ENCODE results near the gene MYOCOS. TPM values are rescaled to one million over a fixed set of nuclear protein-coding genes. Genes with fewer than 3 reads are reported as not detected.

MYOCOS gene
- total and polyA plus RNA-seq, 2 donors (not counting 3 experiments of a cell fraction or from before 2014, with no cell fraction given): not detected

- no peak for TF ChIP-seq JUN (IDR thresholded peaks at IDR 0.05; ENCODE audit: borderline replicate concordance, insufficient read depth, insufficient read length, low read depth)
- no peak for TF ChIP-seq EZH2 (IDR thresholded peaks at IDR 0.05; ENCODE audit: borderline replicate concordance, low read depth, low read length, severe bottlenecking)
- no peak for TF ChIP-seq CTCF (IDR thresholded peaks at IDR 0.05; ENCODE audit: extremely low read depth in 1 of 2, insufficient read depth in 1 of 2, low read depth in 1 of 2, low read length in 2 of 2)
- TF ChIP-seq FOS (IDR thresholded peaks at IDR 0.05; ENCODE audit: borderline replicate concordance, insufficient read depth, low read length): no peak
- no peak for TF ChIP-seq MAX (IDR thresholded peaks at IDR 0.05; ENCODE audit: insufficient read depth, insufficient read length)
- no peak for TF ChIP-seq POLR2A (IDR thresholded peaks at IDR 0.05; ENCODE audit: low read depth, low read length)
- TF ChIP-seq GATA2 (IDR thresholded peaks at IDR 0.05; ENCODE audit: insufficient read depth, insufficient read length, low read depth, low read length): no peak
- no peak for TF ChIP-seq MYC (IDR thresholded peaks at IDR 0.05; ENCODE audit: low read depth, low read length)
- TF ChIP-seq POLR2AphosphoS5 (IDR thresholded peaks at IDR 0.05; ENCODE audit: insufficient read depth, low read depth, low read length): no peak
- Histone ChIP-seq H3K4me3 (replicated peaks in 1 of 3; ENCODE audit: insufficient read depth in 1 of 3, low read depth in 1 of 3, low read length in 3 of 3) (no peak overlapping the region), H3K27me3 (ENCODE audit: control insufficient read depth in 2 of 2, insufficient read depth in 2 of 2, low read length in 2 of 2) (no peaks in the 10 kb centered on the region), H3K4me1 (ENCODE audit: control insufficient read depth, extremely low read depth, insufficient read depth, low read length) (no peaks in the 10 kb centered on the region), H3K4me2 (ENCODE audit: insufficient read depth, low read length) (no peak overlapping the region), H3K36me3 (ENCODE audit: control insufficient read depth in 2 of 2, extremely low read depth in 1 of 2, insufficient read depth in 2 of 2, low read length in 2 of 2) (no peaks in the 10 kb centered on the region), H3K9ac (replicated peaks; ENCODE audit: extremely low read depth, insufficient read depth, low read length) (no peak overlapping the region), H3K9me1 (replicated peaks; ENCODE audit: control insufficient read depth, extremely low read depth, insufficient read depth, low read length) (no peaks in the 10 kb centered on the region), H3K9me3 (replicated peaks; ENCODE audit: control insufficient read depth, insufficient read depth, low read length) (no peaks in the 10 kb centered on the region), H4K20me1 (replicated peaks; ENCODE audit: control insufficient read depth, extremely low read depth, insufficient read depth, low read length) (no peaks in the 10 kb centered on the region), H3K27ac (ENCODE audit: insufficient read depth, low read depth, low read length) (no peak overlapping the region), H3K79me2 (ENCODE audit: control insufficient read depth, insufficient read depth, low read length) (no peaks in the 10 kb centered on the region), H2AFZ (ENCODE audit: low read depth, low read length) (no peak overlapping the region)
- FAIRE-seq (no peak), DNase-seq (ENCODE audit: low read depth, low spot score) (no peak)
- dilution Hi-C loops (cut with MboI; ENCODE audit: extremely low pct_ligation_motif_present, low sequenced_read_pairs) (no loop called here), intact Hi-C loops (cut with micrococcal nuclease) (no loop called here)
- BruUV-seq (replicated peaks): no TSS peak
- ChIA-PET CTCF (no interaction called here), POLR2A (no interaction called here)
Observed at GRCh38 chr1:171606402-171606941, 15.6 kb upstream of the MYOCOS start.
